NCI-H1417 (cell line): Measurements from ENCODE around the gene RNPEPL1.
A peak's percentile ranks its signal among the peaks of the same experiment; 100 is the strongest.
"Not testable (repeated sequence)": the region's sequence is repeated elsewhere in the genome, so short reads cannot be mapped to it uniquely, and the experiment has no call there.

ENCODE experiments used
- DNase-seq, 3 experiments: peaks; one replicate each; lab custom pipeline; 2025; lab: John Stamatoyannopoulos, UW

Gene RNPEPL1

DNA sequence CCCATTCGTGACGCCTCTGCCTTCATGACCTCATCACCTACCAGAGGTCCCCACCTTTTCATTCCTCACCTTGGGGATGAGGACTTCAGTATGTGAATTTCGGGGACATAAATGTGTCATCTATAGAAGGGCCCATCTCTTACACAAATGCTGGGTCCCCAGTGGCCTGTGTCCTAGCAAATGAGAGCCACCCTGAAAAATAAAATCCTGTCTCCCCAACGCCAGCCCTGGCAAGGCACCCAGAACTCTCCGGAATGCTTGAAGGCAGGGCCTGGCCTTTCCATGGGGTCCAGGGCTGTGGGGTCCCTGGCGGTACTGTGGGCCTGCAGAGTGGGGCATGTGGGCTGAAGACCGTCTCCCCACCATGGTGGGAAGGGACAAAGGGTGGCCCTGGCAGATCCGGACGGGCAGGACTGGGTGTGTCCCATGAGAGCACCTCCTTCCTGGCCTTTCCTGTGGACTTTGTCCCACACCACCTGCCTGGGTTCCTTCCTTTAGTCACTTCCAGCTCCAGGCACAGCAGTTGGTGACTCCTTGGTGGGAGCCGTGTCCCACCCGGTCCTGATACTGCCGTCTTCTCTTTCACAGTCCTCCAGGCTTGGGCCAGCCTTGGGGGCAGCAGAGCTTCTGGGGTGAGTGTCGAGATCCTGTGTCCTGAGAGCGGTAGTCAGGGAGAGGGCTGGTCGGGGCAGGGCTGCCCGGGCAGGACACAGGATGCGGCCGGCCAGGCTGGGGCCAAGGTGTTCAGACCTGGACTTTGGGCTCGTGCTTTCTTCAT lies 36.8 kb downstream of the RNPEPL1 start:
- DNase-seq, result no peak

- no peak for DNase-seq
Measured at GRCh38 chr2:240605867-240606743, 37.8 kb downstream of the RNPEPL1 start.

- DNase-seq, result no peak
Measured at GRCh38 chr2:240611601-240612210, 43.4 kb downstream of the RNPEPL1 start.

GRCh38 chr2:240613781-240614180 lies 45.5 kb downstream of the RNPEPL1 start:
- no peak for DNase-seq

- no peak for DNase-seq
Measured at GRCh38 chr2:240614391-240614790, 46.1 kb downstream of the RNPEPL1 start.

- DNase-seq, result no peak
Measured at GRCh38 chr2:240615396-240615795, 47.1 kb downstream of the RNPEPL1 start.

GRCh38 chr2:240615820-240616547 lies 47.7 kb downstream of the RNPEPL1 start:
- DNase-seq, result no peak

GRCh38 chr2:240616860-240617666 lies 48.8 kb downstream of the RNPEPL1 start:
- DNase-seq, result not testable (repeated sequence)

DNA sequence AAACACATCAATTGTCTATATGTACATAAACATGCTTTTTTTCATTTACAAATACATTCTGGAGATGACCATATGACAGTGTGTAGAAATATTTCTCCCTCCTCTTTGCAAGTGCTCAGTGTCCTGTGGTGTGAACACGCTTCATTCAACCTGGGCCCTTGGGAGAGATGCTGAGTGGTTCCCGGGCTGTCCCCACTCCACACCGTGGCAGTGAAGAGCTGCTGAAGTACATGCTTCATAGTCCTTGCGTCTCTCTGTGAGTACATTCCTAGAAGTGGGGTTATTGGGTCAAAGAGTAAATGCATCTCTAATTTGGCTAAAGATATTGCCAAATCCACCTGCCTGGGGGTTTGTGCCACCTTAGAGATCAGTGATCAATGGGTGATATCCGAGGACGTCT lies 50.5 kb downstream of the RNPEPL1 start:
- DNase-seq, result peak in 1 of 3 experiments; percentile 42

DNA sequence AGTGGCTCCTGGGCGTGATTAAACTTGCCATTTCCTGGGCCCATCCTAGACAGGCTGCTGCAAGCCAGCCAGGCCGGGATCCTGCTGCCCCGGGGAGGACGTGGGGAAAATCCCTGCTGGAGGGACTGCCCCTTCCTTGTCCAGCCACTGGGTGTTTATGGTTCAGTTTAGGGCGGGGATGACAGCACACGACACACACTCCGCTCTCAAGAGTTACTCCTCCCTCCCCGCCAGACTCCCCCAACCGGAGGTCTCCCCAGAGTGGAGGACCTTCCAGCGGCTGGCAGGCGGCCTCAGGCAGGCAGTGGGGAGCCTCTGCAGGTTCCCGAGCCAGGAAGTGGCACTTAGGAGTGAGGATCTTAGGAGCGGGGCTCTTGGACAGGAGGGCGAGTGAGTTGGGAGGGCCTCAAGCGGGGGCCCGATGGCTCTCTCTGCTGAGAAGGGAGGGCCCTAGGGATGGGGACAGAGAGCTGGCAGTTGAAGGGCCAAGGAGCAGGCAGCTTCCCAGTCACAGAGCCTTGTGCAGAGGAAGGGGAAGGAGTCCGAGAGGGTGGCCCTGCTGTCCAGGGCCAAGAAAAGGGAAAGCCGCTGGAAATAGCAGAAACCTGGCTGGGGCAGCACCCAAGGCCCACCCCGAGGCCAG lies 51.3 kb downstream of the RNPEPL1 start:
- DNase-seq, result no peak

DNA sequence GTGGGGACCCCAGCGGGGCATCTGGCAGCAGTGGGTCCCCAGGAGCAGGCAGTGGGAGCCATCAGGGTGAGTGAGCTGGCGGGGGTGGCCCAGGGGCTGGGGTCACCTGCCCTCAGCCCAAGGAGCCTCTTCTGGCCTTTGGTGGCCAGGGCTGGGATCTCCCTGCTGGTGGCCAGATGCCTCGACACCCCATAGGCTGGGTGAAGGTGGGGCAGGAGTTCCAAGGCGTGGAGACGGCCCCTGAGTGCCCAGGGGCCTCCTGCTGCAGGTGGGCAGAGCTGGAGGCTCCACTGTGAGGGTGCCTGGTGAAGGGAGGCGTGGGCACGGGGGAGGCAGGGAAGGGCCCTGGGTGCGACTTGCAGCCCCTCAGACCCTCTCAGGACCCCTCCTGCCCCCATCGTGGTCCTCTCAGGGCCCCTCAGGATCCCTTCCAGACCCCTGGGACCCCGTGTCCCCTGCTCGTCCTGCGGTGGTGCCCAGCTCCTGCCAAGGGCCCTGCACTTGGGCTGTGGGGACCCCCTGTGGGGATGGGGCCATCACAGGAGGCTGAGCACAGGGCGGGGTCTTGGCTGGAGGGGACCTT lies 52.0 kb downstream of the RNPEPL1 start:
- no peak for DNase-seq

GRCh38 chr2:240620859-240621258 lies 52.6 kb downstream of the RNPEPL1 start:
- no peak for DNase-seq

- DNase-seq, result no peak
Measured at GRCh38 chr2:240622060-240622411, 53.8 kb downstream of the RNPEPL1 start.

GRCh38 chr2:240622531-240623235 lies 54.4 kb downstream of the RNPEPL1 start:
- no peak for DNase-seq

DNA sequence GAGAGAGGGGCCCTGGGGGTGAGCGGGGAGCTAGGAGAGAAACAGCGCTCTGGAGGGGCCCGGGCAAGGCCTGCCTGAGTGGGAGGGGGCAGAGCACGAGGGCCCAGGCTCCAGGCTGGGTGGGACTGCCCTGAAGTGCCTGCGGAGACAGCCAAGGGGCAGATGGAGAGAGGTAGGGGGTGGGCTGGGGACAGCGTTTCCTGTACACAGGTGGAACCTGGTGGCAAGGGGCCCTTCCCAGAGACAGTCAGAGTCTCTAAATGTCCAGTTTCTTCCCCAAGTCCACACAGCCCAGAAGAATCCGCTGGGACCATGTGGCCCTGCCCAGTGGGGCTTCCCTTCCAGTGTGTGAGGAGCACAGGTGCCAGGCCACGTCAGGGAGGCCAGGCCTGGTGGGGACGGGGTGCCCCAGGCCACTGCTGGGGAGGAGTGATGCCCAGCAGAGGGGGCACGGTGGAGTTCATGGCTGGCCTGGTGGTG lies 55.3 kb downstream of the RNPEPL1 start:
- no peak for DNase-seq

DNA sequence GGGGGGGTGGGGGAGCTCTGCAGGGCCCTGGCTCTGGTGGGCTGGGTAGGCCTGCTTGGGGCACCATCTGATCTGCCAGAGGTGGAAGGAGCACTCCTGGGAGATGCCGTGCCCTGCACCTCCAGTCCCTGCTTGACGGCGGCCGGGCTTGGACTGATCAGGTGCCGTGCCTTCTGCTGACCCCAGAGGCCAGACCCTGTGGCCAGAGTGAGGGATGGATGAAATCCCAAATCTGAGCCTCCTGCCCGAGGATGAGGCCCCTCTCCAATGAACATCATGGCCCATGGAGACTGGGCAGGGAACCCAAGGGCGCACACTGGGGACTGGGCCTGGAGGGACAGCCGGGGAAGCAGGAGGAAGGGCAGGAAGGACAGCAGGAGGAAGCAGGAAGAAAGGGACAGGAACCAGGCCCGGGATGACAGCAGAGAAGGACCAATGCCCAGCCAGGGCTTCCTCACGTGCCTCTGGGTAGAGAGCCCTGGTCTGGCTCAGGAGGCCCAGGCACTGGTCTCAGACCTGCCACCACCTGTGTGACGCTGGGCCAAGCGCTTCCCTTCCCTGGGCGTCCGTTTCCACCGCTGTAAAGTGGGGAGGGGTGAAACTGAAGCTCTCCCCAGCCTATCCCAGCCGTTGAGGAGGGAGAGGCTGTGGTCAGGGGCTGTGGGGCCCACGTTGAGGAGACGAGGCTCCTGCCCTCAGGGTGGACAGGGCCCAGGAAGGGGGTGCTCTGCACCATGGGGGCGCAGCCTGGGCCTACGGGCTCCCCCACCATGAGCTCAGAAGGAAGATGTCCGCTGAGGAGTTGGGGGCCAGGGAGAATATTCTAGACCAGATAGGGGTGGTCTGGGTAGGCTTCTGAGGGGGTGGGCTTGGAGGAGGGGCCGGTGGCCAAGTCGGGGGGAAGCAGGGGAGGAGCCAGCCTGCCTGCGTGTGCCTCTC lies 56.0 kb downstream of the RNPEPL1 start:
- DNase-seq, result no peak

GRCh38 chr2:240624950-240625621 lies 56.8 kb downstream of the RNPEPL1 start, which contains the start of gene GPR35:
TSS of gene GPR35 (plus strand) at chr2:240625480. CDS start at chr2:240629953, 4,473 bp downstream.
- no peak for DNase-seq
